ENCODE results near the gene TBC1D3.
A peak's percentile ranks its signal among the peaks of the same experiment; 100 is the strongest.
"Not testable (repeated sequence)": the region's sequence is repeated elsewhere in the genome, so short reads cannot be mapped to it uniquely, and the experiment has no call there.

TBC1D3 gene
- 0 reads per million in 4 donors for total RNA-seq

GRCh38 chr17:38192455-38192854, at the start of gene TBC1D3:
Gene TBC1D3 (minus strand): TSS chr17:38192555. CDS start chr17:38191029, 1,526 bp downstream.
- not testable (repeated sequence) for DNase-seq

- not testable (repeated sequence) for DNase-seq
Measured at GRCh38 chr17:38232790-38233189, 40.4 kb upstream of the TBC1D3 start.

- DNase-seq = not testable (repeated sequence)
Measured at GRCh38 chr17:38225844-38226495, 33.6 kb upstream of the TBC1D3 start.

GRCh38 chr17:38220867-38221266, 28.5 kb upstream of the TBC1D3 start:
- not testable (repeated sequence) for DNase-seq

GRCh38 chr17:38200271-38200670, 7.9 kb upstream of the TBC1D3 start:
- DNase-seq = not testable (repeated sequence)

- peak in 1 of 5 donors; percentile 7 for DNase-seq
Measured at GRCh38 chr17:38134860-38135259, 57.5 kb downstream of the TBC1D3 start.

Measured in T-helper 1 cell (primary cell).